ENCODE data around the gene CDK4.
A peak's percentile ranks its signal among the peaks of the same experiment; 100 is the strongest.

CDK4 gene

DNA sequence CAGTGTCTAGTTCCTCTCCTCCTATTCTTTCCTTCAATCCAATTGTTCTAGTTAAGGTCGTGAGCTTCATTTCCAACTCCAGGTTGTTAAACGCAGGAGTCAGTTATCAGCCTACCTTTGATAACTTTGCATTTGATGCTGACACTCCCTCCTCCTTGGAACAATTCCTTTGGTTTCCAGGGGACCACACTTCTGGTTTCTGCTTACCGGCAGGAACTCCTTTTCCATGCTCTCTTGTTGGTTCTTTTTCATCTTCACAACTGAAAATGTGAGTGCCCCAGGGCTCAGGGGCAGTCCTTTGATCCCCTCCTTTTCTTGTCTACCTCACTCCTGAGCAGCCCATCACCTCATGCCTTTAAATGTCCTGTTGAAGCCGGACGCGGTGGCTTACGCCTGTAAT is 25.3 kb upstream of the CDK4 start:
- no peaks in the 10 kb centered on the region for H3K27me3 ChIP-seq (ENCODE audit: insufficient read depth, low read length)
- no peak overlapping the region for H3K4me3 ChIP-seq (ENCODE audit: low read depth, low read length, poor library complexity, severe bottlenecking)
- H3K4me1 ChIP-seq (ENCODE audit: insufficient read depth, low read length, severe bottlenecking) = peaks cover 12% of the 10 kb centered on the region
- no peaks in the 10 kb centered on the region for H3K36me3 ChIP-seq (ENCODE audit: insufficient read depth, low read length)
- no peak overlapping the region for H3K27ac ChIP-seq (ENCODE audit: low read depth, low read length, poor library complexity, severe bottlenecking)
- no peaks in the 10 kb centered on the region for H3K79me2 ChIP-seq (ENCODE audit: insufficient read depth, low read length)
- TF ChIP-seq EZH2 (IDR thresholded peaks at IDR 0.05; ENCODE audit: borderline replicate concordance, low read length) (no peak), CTCF (IDR thresholded peaks at IDR 0.05; ENCODE audit: low read length) (no peak)
- no peaks in the 10 kb centered on the region for H3K9me3 ChIP-seq (ENCODE audit: low read length)
- H2AFZ ChIP-seq (ENCODE audit: low read length) = no peak overlapping the region
- no peaks in the 10 kb centered on the region for H3K9me2 ChIP-seq (ENCODE audit: low read depth, low read length)
- no peaks in the 10 kb centered on the region for H4K20me1 ChIP-seq (ENCODE audit: insufficient read depth, low read length)
- no peak overlapping the region for H3K9ac ChIP-seq (ENCODE audit: low read length)
- H3F3A ChIP-seq (ENCODE audit: insufficient read depth, low read length) = no peaks in the 10 kb centered on the region
- no peak overlapping the region for H3K4me2 ChIP-seq (ENCODE audit: low read length)

- no peaks in the 10 kb centered on the region for H3K79me2 ChIP-seq (ENCODE audit: insufficient read depth, low read length)
- H3K27ac ChIP-seq (ENCODE audit: low read depth, low read length, poor library complexity, severe bottlenecking) = no peak overlapping the region
- H3K4me2 ChIP-seq (ENCODE audit: low read length) = no peak overlapping the region
- H3K9me3 ChIP-seq (ENCODE audit: low read length) = no peaks in the 10 kb centered on the region
- H3F3A ChIP-seq (ENCODE audit: insufficient read depth, low read length) = no peaks in the 10 kb centered on the region
- H2AFZ ChIP-seq (ENCODE audit: low read length) = no peak overlapping the region
- no peaks in the 10 kb centered on the region for H3K9me2 ChIP-seq (ENCODE audit: low read depth, low read length)
- no peaks in the 10 kb centered on the region for H4K20me1 ChIP-seq (ENCODE audit: insufficient read depth, low read length)
- no peak overlapping the region for H3K4me3 ChIP-seq (ENCODE audit: low read depth, low read length, poor library complexity, severe bottlenecking)
- TF ChIP-seq EZH2 (IDR thresholded peaks at IDR 0.05; ENCODE audit: borderline replicate concordance, low read length) (no peak), CTCF (IDR thresholded peaks at IDR 0.05; ENCODE audit: low read length) (no peak; the same call in 1 of the 2 replicates)
- H3K4me1 ChIP-seq (ENCODE audit: insufficient read depth, low read length, severe bottlenecking) = peaks cover 12% of the 10 kb centered on the region
- H3K9ac ChIP-seq (ENCODE audit: low read length) = no peak overlapping the region
- no peaks in the 10 kb centered on the region for H3K36me3 ChIP-seq (ENCODE audit: insufficient read depth, low read length)
- no peaks in the 10 kb centered on the region for H3K27me3 ChIP-seq (ENCODE audit: insufficient read depth, low read length)
Measured at GRCh38 chr12:57776247-57776587, 24.1 kb upstream of the CDK4 start.

GRCh38 chr12:57775563-57776246 is 23.6 kb upstream of the CDK4 start:
- H3K36me3 ChIP-seq (ENCODE audit: insufficient read depth, low read length) = peaks cover 2% of the 10 kb centered on the region; the same call in 1 of the 2 replicates
- no peaks in the 10 kb centered on the region for H3F3A ChIP-seq (ENCODE audit: insufficient read depth, low read length)
- H3K27ac ChIP-seq (ENCODE audit: low read depth, low read length, poor library complexity, severe bottlenecking) = no peak overlapping the region
- peaks cover 17% of the 10 kb centered on the region for H3K4me1 ChIP-seq (ENCODE audit: insufficient read depth, low read length, severe bottlenecking)
- H2AFZ ChIP-seq (ENCODE audit: low read length) = no peak overlapping the region
- no peak overlapping the region for H3K9ac ChIP-seq (ENCODE audit: low read length)
- no peaks in the 10 kb centered on the region for H3K27me3 ChIP-seq (ENCODE audit: insufficient read depth, low read length)
- no peak overlapping the region for H3K4me3 ChIP-seq (ENCODE audit: low read depth, low read length, poor library complexity, severe bottlenecking)
- no peaks in the 10 kb centered on the region for H4K20me1 ChIP-seq (ENCODE audit: insufficient read depth, low read length)
- TF ChIP-seq EZH2 (IDR thresholded peaks at IDR 0.05; ENCODE audit: borderline replicate concordance, low read length) = no peak
- peak; percentile 38; the same call in 1 of the 2 replicates for TF ChIP-seq CTCF (IDR thresholded peaks at IDR 0.05; ENCODE audit: low read length)
- H3K9me2 ChIP-seq (ENCODE audit: low read depth, low read length) = no peaks in the 10 kb centered on the region
- H3K79me2 ChIP-seq (ENCODE audit: insufficient read depth, low read length) = no peaks in the 10 kb centered on the region
- no peaks in the 10 kb centered on the region for H3K9me3 ChIP-seq (ENCODE audit: low read length)
- H3K4me2 ChIP-seq (ENCODE audit: low read length) = no peak overlapping the region
